Inferior parietal cortex (tissue), 1 donor: ENCODE measurements around the gene LMTK3.
"Not testable (repeated sequence)": the region's sequence is repeated elsewhere in the genome, so short reads cannot be mapped to it uniquely, and the experiment has no call there.

Source experiments
- DNase-seq: peaks from one replicate; pipeline ENCODE4 v3.0.0-alpha.2; 2016; ENCODE audit errors: extremely low spot score

Gene LMTK3

DNA sequence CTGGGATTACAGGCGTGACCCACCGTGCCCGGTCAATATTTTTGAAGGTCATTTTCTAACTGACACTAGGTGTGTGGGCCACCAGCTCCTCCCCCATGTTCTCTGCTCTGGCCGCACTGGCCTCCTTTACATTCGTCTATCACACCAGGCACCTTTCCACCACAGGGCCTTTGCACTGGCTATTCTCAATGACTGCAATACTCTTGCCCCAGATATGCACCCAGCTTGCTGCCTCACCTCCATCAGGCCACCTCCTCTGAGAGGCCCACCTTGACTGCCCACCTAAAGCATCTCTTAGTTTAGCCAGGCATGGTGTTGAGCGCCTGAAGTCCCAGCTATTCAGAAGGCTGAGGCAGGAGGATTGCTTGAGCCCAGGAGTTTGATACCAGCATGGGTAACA lies 30.2 kb upstream of the LMTK3 start:
- DNase-seq = no peak

DNA sequence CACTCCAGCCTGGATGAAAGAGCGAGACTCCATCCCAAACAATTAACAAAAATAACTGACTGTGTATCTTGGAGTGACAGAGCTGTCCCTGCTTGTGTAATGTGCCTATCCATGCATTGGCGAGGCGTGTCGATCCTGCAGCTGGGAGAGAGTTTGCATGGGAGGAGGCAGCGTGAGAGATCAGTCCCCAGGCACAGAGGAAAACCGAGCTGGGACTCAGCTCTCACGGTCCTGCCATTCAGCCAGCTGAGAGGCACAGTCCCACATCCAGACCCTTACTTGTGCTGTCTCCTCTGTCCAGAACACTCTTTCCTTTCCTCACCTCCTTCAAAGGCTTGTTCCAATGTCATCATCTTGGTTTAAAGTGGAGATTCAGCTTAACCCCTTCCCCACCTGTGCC lies 28.5 kb upstream of the LMTK3 start:
- no peak for DNase-seq

DNA sequence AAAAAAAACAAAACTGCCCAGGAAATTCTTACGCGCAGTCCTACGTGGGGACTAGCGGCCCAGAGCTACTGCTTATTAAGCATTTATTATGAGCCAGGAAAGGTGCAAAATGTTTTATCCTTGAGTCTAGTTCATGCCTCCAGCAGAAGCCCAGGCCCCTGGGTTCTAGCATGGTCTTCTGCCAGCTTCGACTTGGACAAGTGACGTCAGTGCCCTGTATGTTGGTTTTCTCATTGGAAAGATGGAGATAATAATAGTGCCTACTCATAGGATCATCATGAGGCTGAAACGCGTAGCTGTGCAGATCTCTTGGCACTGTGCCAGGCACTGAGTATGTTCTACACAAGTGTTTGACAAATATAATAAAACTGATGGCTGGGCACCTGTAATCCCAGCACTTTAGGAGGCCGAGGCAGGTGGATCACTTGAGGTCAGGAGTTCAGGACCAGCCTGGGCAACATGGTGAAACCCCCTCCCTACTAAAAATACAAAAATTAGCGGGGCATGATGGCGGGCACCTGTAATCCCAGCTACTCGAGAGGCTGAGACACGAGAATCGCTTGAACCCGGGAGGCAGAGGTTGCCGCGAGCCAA lies 28.0 kb upstream of the LMTK3 start:
- peak; percentile 29 for DNase-seq

DNA sequence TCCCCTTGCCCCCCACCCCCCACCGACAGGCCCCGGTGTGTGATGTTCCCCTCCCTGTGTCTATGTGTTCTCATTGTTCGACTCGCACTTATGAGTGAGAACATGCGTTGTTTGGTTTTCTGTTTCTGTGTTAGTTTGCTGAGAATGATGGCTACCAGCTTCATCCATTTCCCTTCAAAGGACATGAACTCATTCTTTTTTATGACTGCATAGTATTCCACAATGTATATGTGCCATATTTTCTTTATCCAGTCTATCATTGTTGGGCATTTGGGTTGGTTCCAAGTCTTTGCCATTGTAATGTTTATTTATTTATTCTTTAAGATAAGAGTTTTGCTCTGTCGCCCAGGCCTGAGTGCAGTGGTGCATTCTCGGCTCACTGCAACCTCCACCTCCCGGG lies 26.4 kb upstream of the LMTK3 start:
- not testable (repeated sequence) for DNase-seq

DNA sequence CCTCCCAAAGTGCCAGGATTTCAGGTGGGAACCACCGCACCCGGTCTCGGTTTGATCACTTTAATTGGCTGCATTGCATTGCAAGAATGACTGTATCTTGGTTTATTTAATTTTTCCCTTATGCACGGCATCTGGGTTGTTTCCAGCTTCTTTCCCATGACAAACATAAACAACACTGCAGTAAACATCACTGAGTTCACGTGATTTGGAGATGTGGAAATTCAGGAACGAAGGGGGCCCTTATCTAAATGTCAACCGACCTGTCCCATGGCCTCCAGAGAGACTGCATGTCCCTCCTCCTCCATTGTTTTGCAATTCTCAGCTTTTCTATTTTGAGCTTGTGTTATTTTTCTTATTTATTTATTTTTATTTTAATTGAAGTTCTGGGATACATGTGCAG lies 25.9 kb upstream of the LMTK3 start:
- DNase-seq = no peak

DNA sequence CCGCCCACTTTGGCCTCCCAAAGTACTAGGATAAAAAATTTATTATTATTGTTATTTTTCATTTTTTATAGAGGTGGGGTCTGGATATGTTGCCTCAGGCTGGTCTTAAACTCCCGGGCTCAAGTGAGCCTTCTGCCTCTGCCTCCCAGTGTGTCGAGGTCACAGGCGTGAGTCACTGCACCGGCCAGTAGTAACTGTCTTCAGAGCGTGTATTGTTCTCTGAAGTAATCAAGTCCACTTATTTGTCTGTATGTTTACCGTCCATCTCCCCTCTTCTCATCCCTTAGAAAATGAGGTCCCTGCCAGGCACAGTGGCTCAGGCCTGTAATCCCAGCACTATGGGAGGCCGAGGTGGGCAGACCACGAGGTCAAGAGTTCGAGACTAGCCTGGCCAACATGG lies 22.1 kb upstream of the LMTK3 start:
- DNase-seq = no peak

DNA sequence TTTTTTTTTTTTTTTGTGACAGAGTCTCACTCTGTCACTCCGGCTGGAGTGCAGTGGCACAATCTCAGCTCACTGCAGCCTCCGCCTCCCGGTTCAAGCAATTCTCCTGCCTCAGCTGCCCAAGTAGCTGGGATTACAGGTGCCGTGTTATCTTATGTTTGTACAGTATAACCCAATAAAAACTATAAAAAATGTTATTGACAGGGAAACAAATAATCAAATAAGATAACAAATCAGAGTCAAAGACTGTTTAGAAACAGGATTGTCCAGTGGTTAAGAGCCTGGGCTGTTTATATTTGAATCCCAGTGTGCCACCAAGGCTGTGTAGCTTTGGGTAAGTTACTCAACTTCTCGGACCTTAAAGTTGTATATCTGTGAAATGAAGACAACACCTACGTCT lies 19.1 kb upstream of the LMTK3 start:
- no peak for DNase-seq

DNA sequence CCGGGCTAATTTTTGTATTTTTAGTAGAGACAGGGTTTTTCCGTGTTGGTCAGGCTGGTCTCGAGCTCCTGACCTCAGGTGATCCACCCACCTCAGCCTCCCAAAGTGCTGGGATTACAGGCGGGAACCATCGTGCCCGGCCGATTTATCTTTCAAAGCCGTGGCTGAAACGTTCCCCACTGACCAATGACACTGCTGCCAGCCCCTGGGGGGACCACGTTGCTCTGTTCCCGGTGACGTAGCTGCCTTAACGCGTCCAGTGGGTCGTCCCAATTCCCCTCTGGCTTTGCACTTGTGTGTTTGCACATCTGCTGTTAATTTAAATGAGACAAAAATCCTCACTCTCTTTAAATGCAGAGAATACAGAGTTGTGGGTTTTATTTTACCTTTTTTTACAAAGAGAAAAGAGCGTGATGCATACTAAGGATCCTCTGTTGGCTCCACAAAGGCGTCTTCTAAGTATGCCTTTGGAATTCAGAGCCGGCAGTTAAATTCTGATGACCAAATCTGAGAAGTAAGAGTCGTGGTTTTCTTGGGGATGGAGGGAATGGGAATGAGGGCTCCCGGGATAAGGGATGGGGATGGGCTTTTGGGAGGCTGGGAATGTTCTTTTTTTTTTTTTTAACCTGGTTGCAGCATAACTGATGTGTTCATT lies 18.6 kb upstream of the LMTK3 start:
- DNase-seq = no peak

DNA sequence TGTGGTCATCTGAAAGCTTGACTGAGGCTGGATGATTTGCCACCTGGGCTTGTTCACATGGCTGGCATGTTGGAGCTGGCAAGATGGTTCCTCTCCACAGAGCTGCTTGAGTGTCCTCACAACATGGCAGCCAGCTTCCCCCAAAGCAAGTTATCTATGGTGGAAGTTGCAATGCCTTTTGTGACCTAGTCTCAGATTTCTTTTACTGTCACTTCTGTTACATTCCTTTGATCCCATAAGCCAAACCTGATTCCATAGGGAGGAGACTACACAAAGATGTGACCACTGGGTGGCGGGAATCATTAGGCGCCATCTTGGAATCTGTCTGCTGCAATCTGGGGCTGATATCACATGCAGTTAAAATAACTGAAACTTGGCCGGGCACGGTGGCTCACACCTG lies 17.5 kb upstream of the LMTK3 start:
- DNase-seq = no peak

DNA sequence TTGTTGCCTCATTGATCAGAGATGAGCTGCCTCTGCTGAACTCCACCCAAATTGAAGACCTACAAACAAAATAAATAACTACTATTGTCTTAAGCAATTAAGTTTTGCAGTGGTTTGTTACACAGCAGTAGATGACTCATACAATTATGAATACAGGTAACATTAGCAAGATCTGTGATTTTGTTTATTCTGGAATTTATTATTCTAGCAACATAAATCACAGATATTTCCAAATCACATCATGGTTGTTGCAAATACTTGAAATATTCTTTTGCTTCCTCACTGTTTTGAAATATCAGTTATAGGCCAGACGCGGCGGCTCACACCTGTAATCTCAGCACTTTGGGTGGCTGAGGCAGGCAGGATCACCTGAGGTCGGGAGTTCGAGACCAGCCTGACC lies 13.1 kb upstream of the LMTK3 start:
- no peak for DNase-seq

DNA sequence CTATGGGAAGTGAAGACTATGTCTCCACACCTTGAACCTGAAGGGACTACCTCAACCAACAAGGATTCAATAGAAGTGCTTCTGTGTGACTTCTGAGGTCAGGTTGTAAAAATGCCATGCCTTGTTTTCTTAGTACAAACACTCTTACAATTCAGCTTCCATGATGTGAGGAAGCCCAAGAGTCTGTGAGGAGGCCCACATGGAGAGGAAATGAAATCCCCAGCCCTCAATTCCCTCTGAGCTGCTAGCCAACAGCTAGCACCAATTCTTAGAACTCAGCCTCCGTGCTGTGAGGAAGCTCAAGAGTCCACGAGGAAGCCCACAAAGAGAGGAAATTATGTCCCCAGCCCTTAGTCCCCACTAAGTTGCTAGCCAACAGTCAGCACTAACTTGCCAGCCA lies 12.6 kb upstream of the LMTK3 start:
- no peak for DNase-seq

DNA sequence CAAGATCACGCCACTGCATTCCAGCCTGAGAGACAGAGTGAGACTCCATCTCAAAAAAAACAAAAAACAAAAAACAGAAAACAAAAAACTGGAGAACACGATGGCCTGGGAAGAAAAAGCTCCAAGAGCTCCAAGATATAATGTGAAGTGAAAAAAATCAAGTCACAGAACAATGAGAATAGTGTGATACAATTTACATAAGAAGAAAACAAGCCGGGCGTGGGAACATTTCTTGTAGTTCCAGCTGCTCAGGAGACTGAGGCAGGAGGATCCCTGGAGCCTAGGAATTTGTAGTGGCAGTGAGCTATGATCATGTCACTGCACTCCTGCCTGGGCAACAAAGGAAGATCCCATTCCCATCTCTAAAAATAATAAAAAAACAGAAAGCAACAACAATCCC lies 8.5 kb upstream of the LMTK3 start:
- no peak for DNase-seq

DNA sequence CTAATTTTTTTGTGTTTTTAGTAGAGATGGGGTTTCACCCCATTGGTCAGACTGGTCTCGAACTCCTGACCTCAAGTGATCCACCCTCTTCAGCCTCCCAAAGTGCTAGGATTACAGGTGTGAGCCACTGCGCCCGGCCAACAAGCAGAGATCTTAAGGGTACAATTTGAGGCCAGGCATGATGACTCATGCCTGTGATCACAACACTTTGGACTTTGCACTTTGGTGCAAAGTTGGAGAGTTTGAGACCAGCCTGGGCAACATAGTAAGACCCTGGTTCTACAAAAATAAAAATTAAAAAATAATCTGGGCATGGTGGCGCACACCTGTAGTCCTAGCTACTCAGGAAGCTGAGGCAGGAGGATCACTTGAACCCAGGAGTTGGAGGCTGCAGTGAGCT lies 7.8 kb upstream of the LMTK3 start:
- not testable (repeated sequence) for DNase-seq

DNA sequence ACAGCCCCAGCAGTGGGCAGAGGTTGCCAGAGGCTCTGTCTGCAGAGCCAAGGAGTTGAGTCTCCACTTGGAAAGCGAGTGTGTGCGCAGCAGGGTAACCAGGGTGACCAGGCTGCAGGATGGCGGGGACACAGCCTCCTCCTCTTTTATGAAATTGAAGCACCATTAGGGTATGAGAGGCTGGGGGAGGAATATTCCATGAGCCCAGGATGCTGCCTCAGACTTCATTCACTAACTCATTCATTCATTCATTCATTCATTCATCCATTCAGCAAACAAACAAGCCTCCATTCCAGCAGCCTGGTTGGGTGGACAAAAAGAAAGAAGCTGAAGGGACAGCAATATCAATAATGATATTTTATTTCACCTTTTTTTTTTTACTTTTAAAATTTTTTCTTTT lies 6.6 kb upstream of the LMTK3 start:
- DNase-seq = no peak

DNA sequence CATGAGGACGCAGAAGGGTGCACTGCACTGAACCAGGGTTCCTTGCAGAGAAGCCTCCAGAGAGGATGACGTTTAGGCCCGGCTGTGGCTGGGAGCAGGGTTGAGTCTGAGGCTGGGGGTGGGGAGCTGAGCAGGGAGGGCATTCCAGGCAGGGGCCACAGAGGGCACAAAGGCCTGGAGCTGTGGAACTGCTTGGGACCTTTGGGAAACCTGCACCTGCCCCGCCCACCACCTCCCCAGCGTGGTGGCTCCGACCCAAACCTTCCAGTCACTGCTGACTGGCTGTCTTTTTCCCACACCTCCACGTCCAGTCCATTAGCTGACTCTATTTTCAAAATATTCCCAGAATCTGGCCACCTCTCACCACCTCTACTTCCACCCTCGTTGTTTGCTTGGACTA lies 4.9 kb upstream of the LMTK3 start:
- DNase-seq = no peak

DNA sequence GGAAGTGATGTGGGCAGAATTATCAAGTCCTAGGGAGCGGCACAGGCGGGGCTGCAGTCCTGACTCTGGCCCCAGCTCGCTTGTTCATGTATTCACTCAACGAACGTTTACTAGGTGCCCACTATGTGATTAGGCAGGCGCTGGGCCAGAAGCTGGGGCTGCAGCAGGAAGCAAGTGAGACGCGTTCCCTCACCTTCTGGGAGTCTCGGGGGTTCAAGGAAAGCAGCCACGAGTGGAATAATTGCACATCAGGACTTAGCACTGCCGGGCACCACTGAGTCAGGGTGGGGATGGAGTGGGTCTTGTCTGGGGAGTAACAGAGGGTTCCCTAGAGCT lies 2.5 kb upstream of the LMTK3 start:
- no peak for DNase-seq

DNA sequence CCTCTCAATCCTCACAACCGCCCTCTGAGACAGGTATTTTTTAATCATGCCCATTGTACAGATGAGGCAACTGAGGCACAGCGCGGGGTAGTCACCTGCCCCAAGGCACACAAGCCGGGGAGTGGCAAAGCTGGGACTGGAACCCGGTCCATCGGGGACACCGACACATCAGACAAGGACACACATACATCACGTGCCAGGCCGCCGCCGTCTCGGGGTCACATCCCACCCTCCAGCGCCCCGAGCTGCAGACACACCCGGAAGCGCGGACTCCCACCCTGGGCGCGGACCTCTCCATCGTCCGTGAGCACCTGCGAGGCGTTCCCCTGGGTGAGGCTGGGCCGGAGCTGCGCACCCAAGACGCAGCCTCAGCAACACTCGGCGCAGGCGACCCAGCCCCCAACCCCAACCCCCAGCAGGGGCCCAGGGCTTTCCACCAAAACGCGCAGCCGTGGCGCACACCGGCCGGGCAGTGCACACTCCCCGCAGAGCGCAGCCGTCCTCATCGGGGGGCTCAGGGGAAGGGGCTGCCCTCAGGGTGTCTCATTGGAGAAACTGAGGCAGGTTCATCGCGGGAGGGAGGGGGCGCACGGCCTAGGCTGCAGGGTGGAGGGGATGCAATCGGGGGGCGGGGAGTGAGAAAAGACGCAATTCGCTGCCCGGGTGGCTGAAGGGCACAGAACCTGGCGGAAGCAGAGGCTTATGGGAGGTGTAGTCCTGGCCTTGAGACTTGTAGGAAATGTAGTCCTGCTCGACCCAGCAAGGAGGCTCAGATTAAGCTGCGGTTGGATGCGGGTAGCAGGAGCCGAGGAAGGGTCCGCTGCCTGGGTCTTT lies 1.9 kb upstream of the LMTK3 start:
- peak; percentile 84 for DNase-seq

DNA sequence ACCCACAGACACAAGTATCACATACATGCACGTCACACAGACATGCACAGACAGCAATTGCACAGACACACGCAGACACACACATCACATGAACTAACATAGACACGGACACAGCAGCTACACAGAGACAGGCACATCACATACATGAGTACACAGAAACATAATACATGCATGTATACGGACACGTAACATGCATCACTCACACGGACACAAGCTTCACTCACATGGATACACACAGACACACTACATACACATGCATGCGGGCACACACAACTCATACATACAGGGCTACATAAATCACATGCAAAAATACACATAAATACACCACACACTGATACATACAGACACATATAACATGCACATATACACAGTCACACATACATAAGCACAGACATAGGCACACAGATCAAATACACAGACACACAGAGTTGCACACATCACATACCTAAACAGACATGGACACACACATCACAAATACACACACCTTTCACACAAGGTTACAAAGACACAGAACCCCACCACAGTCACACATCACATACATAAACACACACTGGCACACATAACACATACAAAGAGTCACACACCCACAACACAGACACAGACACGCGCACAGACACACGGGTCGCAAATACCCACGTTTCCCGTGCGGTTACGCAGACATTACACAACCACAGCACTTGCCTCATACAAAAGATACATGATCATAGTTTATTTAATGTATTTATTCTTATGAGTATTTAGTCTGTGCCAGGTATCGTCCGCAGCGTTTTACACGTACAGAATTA lies 1.1 kb upstream of the LMTK3 start:
- no peak for DNase-seq

DNA sequence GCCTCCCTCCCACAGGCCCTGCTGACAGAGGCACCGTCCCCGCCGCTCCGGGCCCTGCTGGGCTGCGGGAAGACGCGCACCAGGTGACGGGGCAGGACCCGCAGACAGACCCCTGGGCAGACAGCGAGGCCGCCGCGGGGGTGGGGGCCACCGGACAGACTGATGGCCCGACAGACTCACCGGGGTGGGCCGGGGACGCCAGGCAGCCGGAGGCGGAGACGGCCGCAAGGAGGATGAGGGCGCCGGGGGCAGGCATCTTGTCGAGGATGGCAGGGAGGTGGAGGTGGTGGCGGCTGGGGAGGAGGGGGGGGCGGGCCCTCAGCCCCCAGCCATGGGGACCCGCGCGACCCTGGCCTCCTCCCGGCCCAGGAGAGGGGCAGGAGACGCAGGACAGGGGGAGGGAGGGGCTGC lies 309 bp downstream of the LMTK3 start:
- DNase-seq = no peak

DNA sequence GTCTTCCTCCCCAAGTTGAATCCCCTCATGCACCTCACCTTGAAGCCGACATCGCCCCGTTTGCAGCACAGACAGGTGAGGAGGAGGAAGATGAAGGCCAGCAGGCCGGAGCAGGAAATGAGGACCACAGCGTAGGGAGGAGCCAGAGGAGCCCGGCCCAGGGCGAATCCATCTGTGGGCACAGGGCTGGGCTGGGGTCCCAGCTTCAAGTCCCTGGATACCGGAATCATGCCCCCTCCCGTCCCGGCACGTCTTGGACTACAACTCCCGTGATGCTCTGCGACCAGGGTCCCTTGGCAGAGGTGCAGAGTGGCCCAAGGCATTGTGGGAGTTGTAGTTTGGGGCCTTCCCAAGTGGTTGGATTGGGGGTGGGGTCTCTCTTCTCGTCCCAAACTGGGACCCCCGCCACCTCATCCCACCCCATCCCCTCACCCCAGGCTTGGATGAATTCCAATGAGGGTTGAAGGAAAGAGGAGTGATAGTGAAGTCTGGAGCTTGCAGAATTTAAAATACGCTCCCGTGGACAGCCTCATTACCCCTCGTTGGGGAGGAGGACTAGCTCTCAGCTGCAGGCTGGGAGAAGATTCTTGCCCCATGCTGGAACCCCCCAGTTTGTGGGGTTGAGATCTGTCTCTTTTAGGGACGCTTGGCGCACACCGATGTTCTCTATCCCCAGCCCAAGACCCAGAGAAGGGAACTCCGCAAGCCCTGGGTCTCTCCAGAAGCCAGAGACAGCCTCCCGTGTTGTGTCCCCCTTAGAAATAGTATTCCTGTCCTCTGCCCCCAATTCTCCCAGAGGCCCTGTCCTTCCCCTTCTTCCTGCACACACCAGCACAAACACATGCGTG lies 990 bp downstream of the LMTK3 start:
- DNase-seq = peak; percentile 87

DNA sequence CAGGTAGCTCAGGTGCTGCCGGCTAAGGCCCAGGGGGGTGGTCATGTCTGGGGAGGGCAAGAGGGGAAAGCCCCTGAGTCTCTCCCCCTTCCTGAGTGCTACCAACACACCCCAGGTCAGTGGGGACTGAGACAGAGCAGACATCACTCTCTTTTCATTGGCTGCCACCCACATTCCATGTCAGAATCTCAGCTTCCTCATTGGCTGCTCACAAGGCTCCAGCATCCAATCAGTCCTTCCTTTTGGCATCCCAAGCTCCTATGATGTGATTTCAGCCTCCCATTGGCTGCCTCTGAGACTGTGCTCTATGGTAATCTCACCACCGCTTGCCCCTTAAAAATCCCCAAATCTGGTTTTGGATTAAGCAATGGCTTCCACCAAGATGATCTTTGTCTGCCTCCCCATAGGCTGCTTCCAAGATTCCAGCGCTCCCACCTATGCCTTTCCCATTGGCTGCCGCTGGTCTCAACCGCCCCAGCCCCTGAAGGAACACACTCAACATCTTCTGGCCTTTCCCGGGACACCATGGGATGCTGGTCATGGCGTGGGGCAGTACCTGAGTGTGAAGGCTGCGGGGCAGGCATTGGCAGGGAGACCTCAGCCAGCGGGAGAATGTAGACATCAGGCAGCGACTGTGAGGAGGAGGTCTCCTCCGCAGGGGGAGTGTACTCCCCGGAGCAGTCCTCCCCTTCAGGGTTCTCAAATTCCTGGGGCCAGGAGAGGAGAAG lies 2.0 kb downstream of the LMTK3 start:
- peak; percentile 51 for DNase-seq
